Hindlimb muscle (tissue), 1 donor: Measurements from ENCODE around the gene CALY. TPM values are rescaled to one million over a fixed set of nuclear protein-coding genes. Genes with fewer than 3 reads are reported as not detected.

Source experiments
- DNase-seq: peaks from one replicate; pipeline ENCODE4 v3.0.0-alpha.2; 2013
- polyA plus RNA-seq: library from polyadenylated mRNA; unstranded; fragments of 120-200 nt; gene quantifications from one replicate; pipeline ENCODE4 v1.2.1, GENCODE V29; 2013; ENCODE audit not compliant: insufficient read length

The CALY gene
- polyA plus RNA-seq, 1 donor, result not detected

DNA sequence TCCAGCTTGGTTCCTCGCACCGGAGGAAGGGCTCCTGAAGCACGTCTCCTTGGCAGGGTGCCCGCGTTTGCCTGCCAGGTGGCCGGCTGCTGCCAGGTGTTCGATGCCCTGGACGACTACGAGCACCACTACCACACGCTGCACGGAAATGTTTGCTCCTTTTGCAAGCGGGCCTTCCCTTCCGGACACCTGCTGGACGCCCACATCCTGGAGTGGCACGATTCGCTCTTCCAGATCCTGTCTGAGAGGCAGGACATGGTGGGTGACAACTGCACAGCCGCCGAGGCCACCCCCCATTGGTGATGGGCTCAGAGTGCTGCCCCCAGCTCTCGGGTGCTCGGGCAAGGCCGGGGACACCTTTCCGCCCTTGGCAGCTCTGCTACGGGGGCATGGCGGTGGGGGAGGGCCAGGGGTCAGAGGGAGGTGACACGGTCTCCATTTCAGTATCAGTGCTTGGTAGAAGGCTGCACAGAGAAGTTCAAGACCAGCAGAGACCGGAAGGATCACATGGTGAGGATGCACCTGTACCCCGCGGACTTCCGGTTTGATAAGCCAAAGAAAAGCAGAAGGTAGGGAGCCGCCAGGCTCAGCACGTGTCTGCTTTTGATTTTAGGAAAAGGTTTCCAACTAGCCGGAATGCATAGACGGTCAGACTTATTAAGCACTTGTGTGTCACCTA, 26.8 kb downstream of the CALY start:
- DNase-seq, result no peak

DNA sequence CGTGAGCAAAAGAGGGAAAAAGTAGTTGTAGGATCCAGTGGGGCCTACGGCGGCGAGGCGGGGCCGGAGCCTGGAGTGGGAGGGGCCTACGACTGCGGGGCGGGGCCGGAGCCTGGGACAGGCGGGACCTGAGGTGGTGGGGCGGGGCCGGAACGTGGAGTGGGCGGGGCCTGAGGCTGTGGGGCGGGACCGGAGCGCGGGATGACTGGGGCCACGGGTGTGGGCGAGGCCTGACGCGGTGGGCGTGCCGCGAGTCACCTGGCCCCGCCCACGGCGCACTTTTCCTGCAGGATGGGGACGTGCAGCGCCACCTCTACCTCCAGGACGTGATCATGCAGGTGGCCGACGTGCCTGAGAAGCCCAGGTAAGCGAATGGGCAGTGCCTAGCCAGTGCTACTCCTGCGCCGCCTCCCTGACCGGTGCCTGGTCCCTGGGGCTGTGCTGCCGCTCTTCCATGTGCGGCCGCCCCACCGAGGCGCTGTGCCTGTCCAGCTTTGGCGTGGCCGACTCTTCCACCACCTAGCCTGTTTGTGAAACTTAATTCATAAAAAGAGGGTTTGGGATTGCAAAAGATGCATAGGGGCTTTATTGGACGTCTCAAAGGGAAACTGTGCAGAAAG, 27.5 kb downstream of the CALY start:
- DNase-seq, result peak; percentile 86

GRCh38 chr10:133308421-133309099, 28.1 kb downstream of the CALY start, which contains the start of the genes TUBGCP2 and ZNF511:
Gene TUBGCP2, minus strand, starts transcription at chr10:133308872. Its CDS starts 5,931 bp downstream, at chr10:133302941.
Gene ZNF511, plus strand, starts transcription at chr10:133308914. Its CDS starts 30 bp downstream, at chr10:133308944.
- peak; percentile 93 for DNase-seq

- DNase-seq, result peak; percentile 43
These were observed 28.8 kb downstream of the CALY start for GRCh38 chr10:133307776-133308420.

DNA sequence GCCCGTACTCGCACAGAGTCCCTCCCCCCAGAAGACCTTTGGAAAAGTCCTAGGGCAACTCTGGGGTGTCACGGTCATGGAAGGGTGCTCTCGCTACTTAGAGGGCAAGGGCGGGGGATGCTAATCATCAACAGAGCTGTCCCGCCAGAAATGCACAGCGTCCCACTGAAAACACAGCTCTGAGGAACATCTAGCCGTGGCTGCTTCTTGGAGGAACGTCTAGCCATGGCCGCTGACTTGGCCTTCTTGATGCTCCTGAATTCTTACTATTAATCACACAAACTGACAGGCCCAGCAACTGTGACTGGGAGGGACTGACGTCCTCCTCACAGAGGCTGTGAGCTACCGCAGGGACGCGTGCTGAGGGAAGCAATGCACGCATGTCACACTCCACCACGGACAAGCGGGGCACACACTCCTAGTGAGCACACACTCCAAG, 29.7 kb downstream of the CALY start:
- no peak for DNase-seq

DNA sequence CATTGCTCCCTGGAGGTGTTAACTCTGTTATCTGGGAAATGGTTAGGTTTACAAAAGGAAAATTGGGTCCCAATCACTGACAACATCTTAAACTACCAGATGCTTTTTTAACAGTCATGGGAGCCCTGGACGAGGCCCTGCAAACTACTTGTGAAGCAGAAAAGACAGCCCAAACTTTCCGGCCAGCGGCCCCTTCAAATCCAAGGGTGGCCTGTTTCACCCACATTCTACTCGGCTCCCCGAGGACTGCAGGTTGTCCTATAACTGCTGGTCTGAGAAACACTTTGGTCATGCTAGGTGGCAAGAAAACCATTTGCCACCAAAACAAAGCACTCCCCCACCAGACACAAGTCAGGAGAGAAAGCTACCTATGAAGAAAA, 30.6 kb downstream of the CALY start:
- no peak for DNase-seq

DNA sequence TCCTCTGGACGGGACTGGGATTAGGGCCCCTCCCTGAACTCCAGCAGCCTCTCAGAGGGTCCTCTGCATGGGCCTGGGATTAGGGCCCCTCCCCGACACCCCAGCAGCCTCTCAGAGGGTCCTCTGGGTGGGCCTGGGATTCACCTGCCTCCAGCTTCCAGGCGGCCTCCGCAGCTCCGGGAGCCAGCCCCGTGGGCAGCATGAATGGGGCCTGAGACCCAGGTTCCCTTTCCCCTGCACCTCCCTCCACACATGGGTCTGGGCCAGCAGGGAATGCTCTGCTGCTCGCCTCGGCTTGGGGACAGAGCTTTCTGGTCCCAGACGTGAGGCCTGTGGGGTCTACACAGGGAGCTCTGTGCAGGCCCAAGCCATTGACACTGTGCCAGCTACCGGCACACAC, 33.5 kb downstream of the CALY start:
- DNase-seq, result no peak

DNA sequence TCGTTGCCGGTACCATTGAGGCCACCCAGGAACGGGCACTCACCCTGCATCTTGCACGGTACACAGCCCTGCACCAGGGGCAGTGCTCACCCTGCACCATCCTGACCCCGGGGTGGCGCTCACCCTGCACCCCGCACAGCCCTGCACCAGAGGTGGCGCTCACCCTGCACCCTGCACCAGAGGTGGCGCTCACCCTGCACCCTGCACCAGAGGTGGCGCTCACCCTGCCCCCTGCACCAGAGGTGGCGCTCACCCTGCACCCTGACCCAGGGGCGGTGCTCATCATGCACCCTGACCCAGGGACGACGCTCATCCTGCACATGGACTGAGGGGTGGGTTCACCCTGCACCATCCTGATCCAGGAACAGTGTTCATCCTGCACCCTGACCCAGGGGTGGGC, 34.5 kb downstream of the CALY start:
- no peak for DNase-seq

DNA sequence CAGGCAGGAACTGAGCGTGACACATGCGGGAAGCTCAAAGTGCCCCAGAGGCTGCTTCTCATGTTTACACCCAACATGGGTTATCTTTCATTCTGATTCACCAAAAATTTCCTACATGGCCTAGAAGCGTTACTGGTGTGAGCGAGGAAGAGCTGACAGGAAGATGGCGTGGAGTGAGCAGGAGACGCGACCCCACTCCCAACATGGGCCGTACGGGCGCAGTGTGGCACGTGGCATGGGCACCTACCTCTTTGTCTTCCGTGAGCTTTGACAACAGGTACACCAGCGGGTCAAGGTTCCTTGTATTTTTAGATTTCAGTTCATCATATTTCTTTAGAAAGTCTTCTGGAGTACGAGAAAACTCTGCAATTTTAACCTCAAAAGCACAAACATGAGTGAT, 37.0 kb downstream of the CALY start:
- DNase-seq, result no peak

DNA sequence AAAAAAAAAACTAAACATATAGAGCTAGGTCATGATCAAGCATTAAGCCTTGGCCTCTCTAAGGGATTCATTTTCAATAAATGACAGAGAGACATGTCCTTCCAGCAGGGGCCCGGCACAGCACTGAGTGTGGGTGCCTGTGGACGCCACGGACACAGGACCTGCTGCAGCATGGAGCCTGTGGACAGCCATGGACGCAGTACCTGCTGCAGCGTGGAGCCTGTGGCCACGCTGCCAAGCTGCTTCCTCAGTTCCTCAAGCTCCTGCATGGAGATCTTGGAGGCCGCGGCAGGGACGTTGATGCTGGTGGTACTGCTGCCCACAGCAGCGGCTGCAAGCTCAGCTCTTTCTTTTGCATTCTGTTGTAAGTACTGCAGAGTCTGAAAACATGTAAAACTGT, 37.5 kb downstream of the CALY start:
- DNase-seq, result no peak

- no peak for DNase-seq
These were observed 38.2 kb downstream of the CALY start for GRCh38 chr10:133298466-133298865.

- no peak for DNase-seq
These were observed 39.2 kb downstream of the CALY start for GRCh38 chr10:133297504-133297903.

- DNase-seq, result no peak
These were observed 41.0 kb downstream of the CALY start for GRCh38 chr10:133295426-133296320.

DNA sequence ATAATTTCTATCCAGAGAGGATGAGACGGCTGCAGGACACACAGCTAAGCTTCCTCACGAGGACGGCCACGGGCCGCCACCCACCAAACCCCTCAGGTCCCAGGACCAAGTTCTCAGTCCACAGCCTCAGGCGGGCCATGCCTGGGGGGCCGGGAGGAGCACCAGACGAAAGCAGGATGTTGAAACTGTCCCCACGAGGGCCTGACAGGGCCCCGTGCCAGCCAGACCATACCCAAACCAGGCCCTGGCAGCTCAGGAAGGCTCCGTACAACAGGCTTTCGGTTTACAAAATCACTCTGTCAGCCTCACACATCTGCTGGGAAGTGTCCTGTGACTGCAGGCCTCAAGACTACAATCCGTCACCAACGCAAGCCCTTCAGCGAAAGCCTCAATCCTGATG, 42.5 kb downstream of the CALY start:
- no peak for DNase-seq

GRCh38 chr10:133293810-133294119, 42.9 kb downstream of the CALY start:
- DNase-seq, result no peak

DNA sequence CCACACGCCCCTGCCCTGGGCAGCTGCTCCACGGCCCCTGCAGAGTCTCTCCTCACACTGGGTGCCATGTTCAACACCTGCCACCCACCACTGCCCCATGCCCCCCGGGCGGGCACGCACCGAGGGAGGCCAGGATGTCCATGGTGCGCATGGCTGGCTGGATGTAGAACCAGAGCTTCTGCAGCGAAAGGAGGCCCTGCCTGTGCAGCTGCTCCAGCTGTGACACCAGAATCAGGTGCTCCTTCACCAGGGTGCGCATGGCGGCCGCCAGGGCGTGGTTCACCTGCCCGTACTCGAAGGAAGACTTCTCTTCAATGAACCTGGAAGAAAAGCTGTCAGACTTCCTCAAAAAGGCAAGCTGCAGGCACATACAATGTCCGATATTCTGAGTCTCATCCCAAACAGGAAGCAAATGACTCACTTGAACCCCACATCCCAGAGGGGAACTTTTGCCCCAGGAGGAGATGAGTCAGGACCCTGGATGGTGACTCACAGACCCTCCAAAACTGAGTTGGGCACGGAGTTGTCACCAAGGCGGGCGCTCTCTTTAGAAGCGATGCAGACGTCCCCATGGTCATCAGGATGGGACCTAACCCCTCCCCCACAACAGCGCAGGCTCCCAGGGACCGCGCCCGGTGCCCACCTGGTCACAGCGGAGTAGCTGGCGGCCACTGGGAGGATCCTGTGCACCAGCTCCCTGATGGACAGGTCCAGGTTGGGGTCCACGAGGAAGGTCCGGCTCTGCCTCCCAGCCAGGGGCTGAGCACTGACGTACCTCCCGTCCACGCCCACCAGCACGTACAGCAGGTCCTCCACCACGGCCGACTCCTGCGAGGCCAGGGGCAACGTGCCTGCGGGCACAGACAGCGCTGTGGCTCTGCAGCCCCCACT, 43.5 kb downstream of the CALY start:
- no peak for DNase-seq

DNA sequence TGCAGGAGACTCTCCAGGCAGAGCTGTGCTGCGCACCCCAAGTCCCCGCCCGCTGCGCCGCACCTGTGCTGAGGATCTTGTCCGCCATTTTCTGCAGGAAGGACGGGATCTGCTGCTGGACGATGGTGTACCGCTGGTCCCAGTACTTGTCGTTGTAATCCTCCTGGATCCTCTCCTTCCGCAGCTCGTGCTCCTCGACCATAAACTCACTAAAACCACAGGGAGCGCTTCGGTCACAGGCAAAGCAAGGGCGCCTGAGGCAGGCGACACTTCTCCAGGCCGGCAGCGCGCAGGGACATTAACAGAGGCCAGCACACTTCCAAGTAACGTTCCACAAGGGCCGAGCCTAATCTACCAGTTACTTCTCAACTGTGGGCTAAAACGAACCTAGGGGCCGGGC, 46.9 kb downstream of the CALY start:
- DNase-seq, result no peak

GRCh38 chr10:133287832-133288500, 48.7 kb downstream of the CALY start:
- no peak for DNase-seq

DNA sequence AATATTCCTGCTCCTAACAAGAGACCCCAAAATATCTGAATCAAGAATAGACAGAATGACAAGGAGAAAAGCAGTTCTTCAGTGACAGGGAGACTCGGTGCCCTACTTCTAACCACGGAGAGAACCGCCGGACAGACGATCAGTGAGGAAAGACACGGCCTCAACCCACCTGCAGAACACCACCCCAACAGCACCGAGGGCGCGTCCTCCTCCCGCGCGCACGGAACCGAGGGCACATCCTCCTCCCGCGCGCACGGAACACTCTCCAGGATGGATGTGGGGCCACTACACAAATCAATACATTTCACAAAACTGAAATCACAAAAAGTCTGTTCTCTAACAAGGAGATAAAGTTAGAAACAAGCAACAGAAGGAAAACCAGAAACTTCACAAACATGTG, 50.3 kb downstream of the CALY start:
- DNase-seq, result no peak

DNA sequence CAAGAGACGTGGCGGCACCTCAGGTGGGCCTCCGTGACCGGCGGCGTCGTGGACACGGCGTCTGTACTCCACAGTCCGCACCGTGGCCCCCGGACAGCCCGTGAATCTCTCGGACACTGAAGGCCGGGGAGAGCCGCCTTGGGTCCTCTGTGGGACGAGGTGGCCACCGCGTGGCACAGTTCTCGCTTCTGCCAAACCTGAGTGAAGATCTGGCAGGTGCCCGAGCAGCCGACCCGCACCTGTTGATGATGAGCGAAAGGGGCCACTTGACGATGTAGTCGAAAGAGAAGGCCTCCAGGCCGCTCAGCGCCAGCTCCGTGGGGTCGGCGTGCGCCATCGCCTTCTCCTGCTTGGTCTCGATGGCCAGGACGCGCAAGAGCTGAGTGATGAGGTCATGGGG, 51.5 kb downstream of the CALY start:
- no peak for DNase-seq

DNA sequence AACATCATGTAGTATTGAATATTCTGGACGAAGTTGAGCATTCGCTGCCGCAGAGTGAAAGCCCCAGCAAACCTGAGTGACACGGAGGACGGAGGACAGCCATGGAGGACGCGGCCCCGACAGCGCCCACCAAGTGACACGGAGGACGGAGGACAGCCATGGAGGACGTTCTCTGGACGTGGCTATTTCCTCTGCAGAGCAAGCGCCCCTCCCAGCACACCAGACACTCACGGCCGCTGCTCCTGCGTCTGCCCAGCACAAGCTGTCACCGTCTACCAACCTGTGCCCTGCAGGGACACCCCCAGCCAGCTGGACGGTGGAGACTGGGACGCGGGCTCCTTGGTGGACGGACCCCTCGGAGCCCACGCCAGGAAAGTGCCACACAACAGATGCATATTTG, 52.8 kb downstream of the CALY start:
- no peak for DNase-seq
